ENCODE results near the gene POP5. TPM values are rescaled to one million over a fixed set of nuclear protein-coding genes. Genes with fewer than 3 reads are reported as not detected.
"Not testable (repeated sequence)": the region's sequence is repeated elsewhere in the genome, so short reads cannot be mapped to it uniquely, and the experiment has no call there.

POP5 gene
- total and polyA plus RNA-seq, 2 experiments from 2014 or later, result 52.4 to 140 TPM

- H3K4me3 Mint-ChIP-seq; H3K9me2 ChIP-seq (ENCODE audit: insufficient read depth); H4K20me1 ChIP-seq (replicated peaks; ENCODE audit: insufficient read depth); H3K27me3 ChIP-seq (ENCODE audit: insufficient read depth); H3K36me3 Mint-ChIP-seq (ENCODE audit: low read depth); H3K4me2 ChIP-seq; H3F3A ChIP-seq (replicated peaks; ENCODE audit: low read depth); H3K9me3 Mint-ChIP-seq; H3K4me1 ChIP-seq (ENCODE audit: insufficient read depth); H3K79me2 ChIP-seq (replicated peaks; ENCODE audit: insufficient read depth); H3K27ac Mint-ChIP-seq; H3K27ac ChIP-seq (ENCODE audit: low read depth); H2AFZ ChIP-seq; H3K27me3 Mint-ChIP-seq (ENCODE audit: insufficient read depth, low read depth, poor library complexity); H3K4me3 ChIP-seq; DNase-seq (ENCODE audit: low spot score); ATAC-seq; H3K36me3 ChIP-seq (ENCODE audit: insufficient read depth): not testable (repeated sequence)
- peaks cover 13% of the 10 kb centered on the region for H3K4me1 Mint-ChIP-seq
These were observed 36.6 kb upstream of the POP5 start for GRCh38 chr12:120617767-120618166.

DNA sequence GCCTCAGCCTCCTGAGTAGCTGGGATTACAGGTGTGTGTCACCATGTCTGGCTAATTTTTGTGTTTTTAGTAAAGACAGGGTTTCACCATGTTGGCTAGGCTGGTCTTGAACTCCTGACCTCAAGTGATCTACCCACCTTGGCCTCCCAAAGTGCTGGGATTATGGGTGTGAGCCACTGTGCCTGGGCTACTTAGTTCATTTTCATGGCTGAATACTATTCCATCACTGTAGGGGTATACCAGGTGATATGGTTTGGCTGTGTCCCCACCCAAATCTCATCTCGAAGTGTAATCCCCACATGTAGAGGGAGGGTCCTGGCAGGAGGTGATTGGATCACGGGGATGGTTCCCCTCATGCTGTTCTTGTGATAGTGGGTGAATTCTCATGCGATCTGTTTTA lies 36.0 kb upstream of the POP5 start:
- H3K79me2 ChIP-seq (replicated peaks; ENCODE audit: insufficient read depth); H3F3A ChIP-seq (replicated peaks; ENCODE audit: low read depth); H3K36me3 Mint-ChIP-seq (ENCODE audit: low read depth); H4K20me1 ChIP-seq (replicated peaks; ENCODE audit: insufficient read depth); H2AFZ ChIP-seq; H3K9me3 Mint-ChIP-seq; DNase-seq (ENCODE audit: low spot score); H3K4me3 Mint-ChIP-seq; H3K27ac ChIP-seq (ENCODE audit: low read depth); H3K27me3 Mint-ChIP-seq (ENCODE audit: insufficient read depth, low read depth, poor library complexity); H3K4me1 ChIP-seq (ENCODE audit: insufficient read depth); H3K4me2 ChIP-seq; H3K9me2 ChIP-seq (ENCODE audit: insufficient read depth); H3K27me3 ChIP-seq (ENCODE audit: insufficient read depth); ATAC-seq; H3K4me3 ChIP-seq; H3K27ac Mint-ChIP-seq; H3K36me3 ChIP-seq (ENCODE audit: insufficient read depth): not testable (repeated sequence)
- H3K4me1 Mint-ChIP-seq, result peaks cover 13% of the 10 kb centered on the region

DNA sequence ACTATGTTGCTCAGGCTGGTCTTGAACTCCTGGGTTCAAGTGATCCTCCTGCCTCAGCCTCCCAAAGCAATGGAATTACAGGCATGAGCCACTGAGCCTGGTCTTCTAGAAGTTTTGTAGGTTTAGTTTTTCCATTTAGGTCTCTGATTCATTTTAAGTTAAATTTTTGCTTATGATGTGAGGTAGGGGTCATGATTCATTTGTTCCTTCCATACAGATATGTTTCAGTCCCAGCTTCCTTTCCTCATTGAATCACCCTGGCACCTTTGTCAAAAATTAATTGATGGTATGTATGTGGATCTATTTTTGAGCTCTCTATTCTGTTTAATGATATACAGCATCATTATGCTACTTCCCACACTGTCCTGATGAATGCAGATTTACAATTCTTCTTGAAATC lies 33.6 kb upstream of the POP5 start:
- Histone ChIP-seq H3K9me2 (ENCODE audit: insufficient read depth) (no peaks in the 10 kb centered on the region), H2AFZ (no peak overlapping the region), H3K4me1 (ENCODE audit: insufficient read depth) (peaks cover 4% of the 10 kb centered on the region; the same call in 1 of the 2 replicates), H3K4me3 (no peak overlapping the region), H3K36me3 (ENCODE audit: insufficient read depth) (no peaks in the 10 kb centered on the region), H3K27ac (ENCODE audit: low read depth) (no peak overlapping the region), H3K79me2 (replicated peaks; ENCODE audit: insufficient read depth) (no peaks in the 10 kb centered on the region), H3K27me3 (ENCODE audit: insufficient read depth) (no peaks in the 10 kb centered on the region), H4K20me1 (replicated peaks; ENCODE audit: insufficient read depth) (no peaks in the 10 kb centered on the region), H3F3A (replicated peaks; ENCODE audit: low read depth) (no peaks in the 10 kb centered on the region), H3K4me2 (no peak overlapping the region)
- ATAC-seq, result no peak
- Mint-ChIP-seq H3K36me3 (ENCODE audit: low read depth) (no peaks in the 10 kb centered on the region), H3K27ac (no peak overlapping the region), H3K9me3 (peaks cover 3% of the 10 kb centered on the region; the same call in 1 of the 3 replicates), H3K4me3 (no peak overlapping the region), H3K4me1 (peaks cover 10% of the 10 kb centered on the region), H3K27me3 (ENCODE audit: insufficient read depth, low read depth, poor library complexity) (peaks cover 2% of the 10 kb centered on the region)
- TF ChIP-seq ZNF331 (CRISPR knock-in tag; IDR thresholded peaks at IDR 0.05; ENCODE audit: low read depth) (no peak), EZH2phosphoT487 (IDR thresholded peaks at IDR 0.05; ENCODE audit: unreplicated experiment) (no peak), EZH2 (IDR thresholded peaks at IDR 0.05; ENCODE audit: low read depth, unreplicated experiment) (no peak), NANOG (IDR thresholded peaks at IDR 0.05; ENCODE audit: borderline replicate concordance) (no peak), ZNF114 (CRISPR knock-in tag; IDR thresholded peaks at IDR 0.05) (no peak), ETS1 (IDR thresholded peaks at IDR 0.05) (no peak), POLR2AphosphoS5 (IDR thresholded peaks at IDR 0.05; ENCODE audit: low read depth) (no peak), CREB1 (CRISPR knock-in tag; IDR thresholded peaks at IDR 0.05; ENCODE audit: low read depth) (no peak)
- TF ChIP-seq, protein P1, sequence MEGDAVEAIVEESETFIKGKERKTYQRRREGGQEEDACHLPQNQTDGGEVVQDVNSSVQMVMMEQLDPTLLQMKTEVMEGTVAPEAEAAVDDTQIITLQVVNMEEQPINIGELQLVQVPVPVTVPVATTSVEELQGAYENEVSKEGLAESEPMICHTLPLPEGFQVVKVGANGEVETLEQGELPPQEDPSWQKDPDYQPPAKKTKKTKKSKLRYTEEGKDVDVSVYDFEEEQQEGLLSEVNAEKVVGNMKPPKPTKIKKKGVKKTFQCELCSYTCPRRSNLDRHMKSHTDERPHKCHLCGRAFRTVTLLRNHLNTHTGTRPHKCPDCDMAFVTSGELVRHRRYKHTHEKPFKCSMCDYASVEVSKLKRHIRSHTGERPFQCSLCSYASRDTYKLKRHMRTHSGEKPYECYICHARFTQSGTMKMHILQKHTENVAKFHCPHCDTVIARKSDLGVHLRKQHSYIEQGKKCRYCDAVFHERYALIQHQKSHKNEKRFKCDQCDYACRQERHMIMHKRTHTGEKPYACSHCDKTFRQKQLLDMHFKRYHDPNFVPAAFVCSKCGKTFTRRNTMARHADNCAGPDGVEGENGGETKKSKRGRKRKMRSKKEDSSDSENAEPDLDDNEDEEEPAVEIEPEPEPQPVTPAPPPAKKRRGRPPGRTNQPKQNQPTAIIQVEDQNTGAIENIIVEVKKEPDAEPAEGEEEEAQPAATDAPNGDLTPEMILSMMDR (conservative IDR thresholded peaks at IDR 0.05; ENCODE audit: low read depth in 2 of 2), result no peak
- TF ChIP-seq, protein P2, sequence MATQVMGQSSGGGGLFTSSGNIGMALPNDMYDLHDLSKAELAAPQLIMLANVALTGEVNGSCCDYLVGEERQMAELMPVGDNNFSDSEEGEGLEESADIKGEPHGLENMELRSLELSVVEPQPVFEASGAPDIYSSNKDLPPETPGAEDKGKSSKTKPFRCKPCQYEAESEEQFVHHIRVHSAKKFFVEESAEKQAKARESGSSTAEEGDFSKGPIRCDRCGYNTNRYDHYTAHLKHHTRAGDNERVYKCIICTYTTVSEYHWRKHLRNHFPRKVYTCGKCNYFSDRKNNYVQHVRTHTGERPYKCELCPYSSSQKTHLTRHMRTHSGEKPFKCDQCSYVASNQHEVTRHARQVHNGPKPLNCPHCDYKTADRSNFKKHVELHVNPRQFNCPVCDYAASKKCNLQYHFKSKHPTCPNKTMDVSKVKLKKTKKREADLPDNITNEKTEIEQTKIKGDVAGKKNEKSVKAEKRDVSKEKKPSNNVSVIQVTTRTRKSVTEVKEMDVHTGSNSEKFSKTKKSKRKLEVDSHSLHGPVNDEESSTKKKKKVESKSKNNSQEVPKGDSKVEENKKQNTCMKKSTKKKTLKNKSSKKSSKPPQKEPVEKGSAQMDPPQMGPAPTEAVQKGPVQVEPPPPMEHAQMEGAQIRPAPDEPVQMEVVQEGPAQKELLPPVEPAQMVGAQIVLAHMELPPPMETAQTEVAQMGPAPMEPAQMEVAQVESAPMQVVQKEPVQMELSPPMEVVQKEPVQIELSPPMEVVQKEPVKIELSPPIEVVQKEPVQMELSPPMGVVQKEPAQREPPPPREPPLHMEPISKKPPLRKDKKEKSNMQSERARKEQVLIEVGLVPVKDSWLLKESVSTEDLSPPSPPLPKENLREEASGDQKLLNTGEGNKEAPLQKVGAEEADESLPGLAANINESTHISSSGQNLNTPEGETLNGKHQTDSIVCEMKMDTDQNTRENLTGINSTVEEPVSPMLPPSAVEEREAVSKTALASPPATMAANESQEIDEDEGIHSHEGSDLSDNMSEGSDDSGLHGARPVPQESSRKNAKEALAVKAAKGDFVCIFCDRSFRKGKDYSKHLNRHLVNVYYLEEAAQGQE (IDR thresholded peaks at IDR 0.05; ENCODE audit: unreplicated experiment), result no peak
- no peak for DNase-seq (ENCODE audit: low spot score)

DNA sequence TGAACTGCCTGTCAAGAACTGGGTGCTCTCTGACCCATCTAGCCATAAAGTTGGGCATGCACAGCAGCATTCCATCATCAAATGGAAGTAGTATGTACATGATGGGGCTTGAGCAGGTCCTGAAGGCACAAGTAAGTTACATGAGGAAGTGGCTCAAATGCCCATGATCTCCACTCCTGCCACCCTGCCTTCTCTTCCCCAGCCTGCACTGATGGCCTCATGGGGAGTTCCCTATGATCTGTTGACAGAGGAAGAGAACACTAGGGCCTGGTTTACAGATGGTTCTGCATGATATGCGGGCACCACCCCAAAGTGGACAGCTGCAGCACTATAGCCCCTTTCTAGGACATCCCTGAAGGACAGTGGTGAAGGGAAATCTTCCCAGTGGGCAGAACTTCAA lies 30.3 kb upstream of the POP5 start:
- H3K9me3 Mint-ChIP-seq; H4K20me1 ChIP-seq (replicated peaks; ENCODE audit: insufficient read depth); H3K4me1 Mint-ChIP-seq; H3K27ac Mint-ChIP-seq; H3K27me3 ChIP-seq (ENCODE audit: insufficient read depth); H3K36me3 ChIP-seq (ENCODE audit: insufficient read depth); ATAC-seq; H3K79me2 ChIP-seq (replicated peaks; ENCODE audit: insufficient read depth); H3K36me3 Mint-ChIP-seq (ENCODE audit: low read depth); H3K4me3 Mint-ChIP-seq; H2AFZ ChIP-seq; H3K27me3 Mint-ChIP-seq (ENCODE audit: insufficient read depth, low read depth, poor library complexity); H3K4me3 ChIP-seq; H3K27ac ChIP-seq (ENCODE audit: low read depth); DNase-seq (ENCODE audit: low spot score); H3F3A ChIP-seq (replicated peaks; ENCODE audit: low read depth); H3K4me1 ChIP-seq (ENCODE audit: insufficient read depth); H3K9me2 ChIP-seq (ENCODE audit: insufficient read depth); H3K4me2 ChIP-seq: not testable (repeated sequence)
